ENCODE data around the gene GRIK1.
"Not testable (repeated sequence)": the region's sequence is repeated elsewhere in the genome, so short reads cannot be mapped to it uniquely, and the experiment has no call there.

GRIK1 gene

DNA sequence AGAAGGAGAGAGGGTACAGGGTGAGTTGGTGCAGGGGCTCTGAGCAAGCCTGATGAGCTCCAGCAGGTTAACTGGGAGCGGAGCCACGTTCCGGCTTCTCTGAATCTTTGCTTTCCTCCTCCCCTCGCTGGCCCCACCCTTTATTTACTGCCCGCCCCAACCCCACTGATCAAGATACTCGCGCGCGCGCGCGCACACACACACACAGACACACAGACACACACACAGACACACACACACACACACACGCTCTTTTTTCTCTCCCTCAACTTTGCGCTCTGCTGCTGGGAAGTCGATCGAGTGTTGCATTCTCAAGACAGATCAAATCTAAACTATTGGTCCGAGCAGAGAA is at the start of gene GRIK1:
Gene GRIK1 (minus strand): TSS at position 73 of the 352 bp plus-strand sequence.
- Mint-ChIP-seq H3K4me1 (no peaks in the 10 kb centered on the region), H3K9me3 (peaks cover 9% of the 10 kb centered on the region), H3K4me3 (no peak within 1 kb of the TSS), H3K36me3 (no peaks in the 10 kb centered on the region), H3K27ac (no peak within 1 kb of the TSS)
- DNase-seq (ENCODE audit: low spot score in 2 of 2) = no peak
- ATAC-seq = no peak

- DNase-seq (ENCODE audit: low spot score in 2 of 2) = no peak
- Mint-ChIP-seq H3K4me3 (no peak overlapping the region), H3K36me3 (no peaks in the 10 kb centered on the region), H3K4me1 (no peaks in the 10 kb centered on the region), H3K9me3 (peaks cover 19% of the 10 kb centered on the region), H3K27ac (no peak overlapping the region)
- ATAC-seq = no peak
Measured at GRCh38 chr21:29987762-29988161, 48.0 kb upstream of the GRIK1 start.

- no peak overlapping the region for H3K4me3 Mint-ChIP-seq
- no peak overlapping the region for H3K27ac Mint-ChIP-seq
- no peaks in the 10 kb centered on the region for H3K36me3 Mint-ChIP-seq
- H3K4me1 Mint-ChIP-seq = no peaks in the 10 kb centered on the region
- H3K9me3 Mint-ChIP-seq = peaks cover 16% of the 10 kb centered on the region
- ATAC-seq (no peak), DNase-seq (ENCODE audit: low spot score in 2 of 2) (no peak)
Measured at GRCh38 chr21:29985866-29986265, 46.1 kb upstream of the GRIK1 start.

DNA sequence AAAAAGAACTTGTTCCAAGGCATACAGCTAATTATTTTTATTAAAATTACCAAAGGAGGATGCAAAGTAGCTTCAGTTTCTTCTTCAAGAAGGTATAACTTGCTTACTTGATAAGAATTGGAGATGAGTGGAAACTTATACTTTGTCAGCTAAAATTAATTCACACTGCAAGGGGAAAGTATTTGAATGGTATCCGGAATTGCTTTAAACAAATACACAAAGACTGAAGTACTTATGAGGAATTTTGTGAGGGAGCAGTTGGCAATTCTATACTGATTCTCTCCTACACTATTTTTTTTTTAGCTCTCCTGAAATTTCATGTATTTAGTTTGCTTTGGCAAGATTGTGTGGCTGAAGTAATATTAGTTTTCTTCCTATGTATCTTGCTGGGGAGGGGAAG is 39.2 kb upstream of the GRIK1 start:
- H3K27ac Mint-ChIP-seq = no peak overlapping the region
- H3K36me3 Mint-ChIP-seq = no peaks in the 10 kb centered on the region
- peaks cover 6% of the 10 kb centered on the region for H3K9me3 Mint-ChIP-seq
- no peak overlapping the region for H3K4me3 Mint-ChIP-seq
- H3K4me1 Mint-ChIP-seq = no peaks in the 10 kb centered on the region
- DNase-seq (ENCODE audit: low spot score in 2 of 2) = no peak
- ATAC-seq = no peak

GRCh38 chr21:29975776-29976175 is 36.0 kb upstream of the GRIK1 start:
- Mint-ChIP-seq H3K9me3 (peaks cover 9% of the 10 kb centered on the region), H3K4me1 (no peaks in the 10 kb centered on the region), H3K4me3 (no peak overlapping the region), H3K36me3 (no peaks in the 10 kb centered on the region), H3K27ac (no peak overlapping the region)
- DNase-seq (ENCODE audit: low spot score in 2 of 2) (no peak), ATAC-seq (no peak)

DNA sequence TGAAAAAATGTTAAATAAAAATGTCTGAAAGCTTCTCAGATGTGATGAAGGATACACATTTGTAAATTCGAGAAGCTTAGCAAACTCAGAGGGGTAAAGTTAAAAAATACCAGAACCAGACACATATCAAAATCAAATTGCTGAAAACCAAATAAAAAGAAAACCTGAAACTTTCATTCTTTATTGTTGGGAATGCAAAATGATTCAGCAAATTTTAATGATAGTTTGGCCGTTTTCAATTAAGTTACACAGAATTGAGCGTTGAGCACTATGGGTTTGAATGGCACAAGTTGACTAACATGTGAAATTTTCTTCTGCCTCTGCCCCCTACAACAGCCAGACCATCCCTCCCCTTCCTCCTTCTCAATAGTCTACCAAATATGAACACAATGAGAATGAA is 33.5 kb upstream of the GRIK1 start:
- DNase-seq (ENCODE audit: low spot score in 2 of 2) = no peak
- no peaks in the 10 kb centered on the region for H3K4me1 Mint-ChIP-seq

GRCh38 chr21:29961291-29962027 is 21.7 kb upstream of the GRIK1 start:
- DNase-seq (ENCODE audit: low spot score in 2 of 2) (no peak), ATAC-seq (no peak)
- H3K4me3 Mint-ChIP-seq = no peak overlapping the region
- H3K4me1 Mint-ChIP-seq = no peaks in the 10 kb centered on the region
- no peaks in the 10 kb centered on the region for H3K36me3 Mint-ChIP-seq
- no peak overlapping the region for H3K27ac Mint-ChIP-seq
- peaks cover 13% of the 10 kb centered on the region for H3K9me3 Mint-ChIP-seq

More for the DNA sequence above, 33.5 kb upstream of the GRIK1 start:
- Mint-ChIP-seq H3K36me3 (no peaks in the 10 kb centered on the region), H3K4me3 (no peak overlapping the region), H3K9me3 (peaks cover 9% of the 10 kb centered on the region), H3K27ac (no peak overlapping the region)
- no peak for ATAC-seq

DNA sequence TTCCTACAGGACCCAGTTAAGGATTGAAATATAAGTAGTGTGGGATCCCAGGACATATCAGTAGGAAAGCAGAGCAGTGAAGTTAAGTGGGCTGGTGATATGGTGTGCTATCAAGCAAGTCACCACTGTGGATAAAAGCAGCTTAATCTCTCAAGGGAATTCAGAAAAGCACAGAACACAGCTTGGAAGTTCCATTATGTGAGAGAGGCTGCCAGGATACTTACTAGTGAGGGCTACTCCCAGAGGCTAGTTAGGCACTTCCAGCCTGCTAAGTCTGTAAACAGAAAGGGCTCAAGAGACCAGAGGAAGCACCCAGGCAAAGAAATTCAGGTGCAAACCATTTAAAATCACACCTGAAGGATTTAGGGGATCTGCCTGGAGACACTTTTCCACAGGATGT is 18.8 kb upstream of the GRIK1 start:
- Mint-ChIP-seq H3K4me3 (no peak overlapping the region), H3K4me1 (no peaks in the 10 kb centered on the region), H3K9me3 (peaks cover 19% of the 10 kb centered on the region), H3K36me3 (no peaks in the 10 kb centered on the region), H3K27ac (no peak overlapping the region)
- no peak for DNase-seq (ENCODE audit: low spot score in 2 of 2)
- no peak for ATAC-seq

DNA sequence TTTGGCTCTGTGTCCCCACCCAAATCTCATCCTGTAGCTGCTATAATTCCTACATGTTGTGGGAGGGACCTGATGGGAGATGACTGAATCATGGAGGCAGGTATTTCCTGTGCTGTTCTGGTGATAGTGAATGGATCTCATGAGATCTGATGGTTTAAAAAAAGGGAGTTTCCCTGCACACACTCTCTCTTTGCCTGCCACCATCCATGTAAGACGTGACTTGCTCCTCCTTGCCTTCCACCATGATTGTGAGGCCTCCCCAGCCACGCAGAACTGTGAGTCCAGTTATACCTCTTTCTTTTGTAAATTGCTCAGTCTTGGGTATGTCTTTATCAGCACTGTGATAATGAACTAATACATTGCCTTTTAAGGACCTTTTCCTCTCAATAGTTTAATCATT is 18.2 kb upstream of the GRIK1 start:
- not testable (repeated sequence) for H3K4me1 Mint-ChIP-seq; H3K4me3 Mint-ChIP-seq; H3K27ac Mint-ChIP-seq; DNase-seq (ENCODE audit: low spot score in 2 of 2); H3K36me3 Mint-ChIP-seq; ATAC-seq
- H3K9me3 Mint-ChIP-seq = peaks cover 21% of the 10 kb centered on the region

DNA sequence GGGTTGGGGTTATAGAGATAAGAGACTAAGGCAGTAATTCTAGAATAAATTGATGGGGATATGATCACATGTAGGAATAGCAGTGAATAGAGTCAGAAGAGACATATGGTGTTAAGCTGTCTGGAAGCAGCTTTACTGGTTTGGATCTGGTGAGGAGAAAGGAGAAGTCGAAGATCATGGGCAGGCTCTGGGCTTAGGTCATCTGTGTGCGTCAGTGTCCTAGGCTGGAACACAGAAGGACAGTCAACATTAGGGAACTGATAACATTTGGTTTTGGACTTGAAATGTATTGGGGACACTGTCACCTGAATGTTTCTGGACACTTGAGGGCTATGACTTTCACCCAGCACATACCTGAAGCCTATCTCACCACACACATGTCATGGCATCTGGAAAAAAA is 13.9 kb upstream of the GRIK1 start:
- Mint-ChIP-seq H3K9me3 (peaks cover 18% of the 10 kb centered on the region), H3K4me1 (no peaks in the 10 kb centered on the region), H3K4me3 (no peak overlapping the region), H3K36me3 (no peaks in the 10 kb centered on the region), H3K27ac (no peak overlapping the region)
- DNase-seq (ENCODE audit: low spot score in 2 of 2) = no peak
- no peak for ATAC-seq

DNA sequence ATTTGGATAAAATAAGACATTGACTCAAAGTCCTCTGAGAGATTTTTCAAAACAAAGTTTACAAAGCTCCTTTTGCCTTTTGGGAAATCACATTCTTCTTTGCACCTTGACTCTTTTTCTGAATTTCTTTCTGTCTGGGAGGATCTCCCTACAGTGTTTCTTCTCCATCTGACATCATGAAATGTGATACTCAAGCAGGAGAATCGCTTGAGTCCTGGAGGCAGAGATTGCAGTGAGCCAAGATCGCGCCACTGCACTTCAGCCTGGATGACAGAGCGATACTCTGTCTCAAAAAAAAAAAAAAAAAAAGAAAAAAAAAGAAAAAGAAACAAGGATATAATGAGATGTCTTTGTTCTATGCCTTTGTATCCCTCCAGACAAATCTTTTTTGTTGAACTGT is 13.3 kb upstream of the GRIK1 start:
- Mint-ChIP-seq H3K9me3 (peaks cover 19% of the 10 kb centered on the region), H3K4me3 (no peak overlapping the region), H3K36me3 (no peaks in the 10 kb centered on the region), H3K27ac (no peak overlapping the region), H3K4me1 (no peaks in the 10 kb centered on the region)
- DNase-seq (ENCODE audit: low spot score in 2 of 2) = no peak
- ATAC-seq = no peak

GRCh38 chr21:29951911-29952310 is 12.1 kb upstream of the GRIK1 start:
- Mint-ChIP-seq H3K4me3 (no peak overlapping the region), H3K36me3 (no peaks in the 10 kb centered on the region), H3K27ac (no peak overlapping the region), H3K4me1 (no peaks in the 10 kb centered on the region), H3K9me3 (peaks cover 22% of the 10 kb centered on the region)
- no peak for DNase-seq (ENCODE audit: low spot score in 2 of 2)
- no peak for ATAC-seq

DNA sequence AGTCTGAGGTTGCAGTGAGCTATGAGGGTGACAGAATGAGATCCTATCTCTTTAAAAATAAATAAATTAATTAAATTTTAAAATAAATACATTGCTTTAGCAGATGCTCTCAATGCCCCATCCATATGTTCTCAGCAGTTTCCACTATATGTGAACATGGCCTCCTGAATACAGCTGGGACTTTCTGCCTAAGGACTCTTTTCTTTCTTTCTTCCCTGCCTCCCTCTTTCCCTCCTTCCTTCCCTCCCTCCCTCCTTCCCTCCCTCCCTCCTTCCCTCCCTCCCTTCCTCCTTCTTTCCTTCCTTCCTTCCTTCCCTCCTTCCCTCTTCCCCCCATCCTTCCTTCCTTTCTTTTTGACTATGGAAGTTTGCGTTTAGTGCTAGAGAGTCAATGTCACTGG is 10.2 kb upstream of the GRIK1 start:
- Mint-ChIP-seq H3K36me3 (no peaks in the 10 kb centered on the region), H3K4me3 (no peak overlapping the region), H3K4me1 (no peaks in the 10 kb centered on the region), H3K27ac (no peak overlapping the region), H3K9me3 (peaks cover 23% of the 10 kb centered on the region)
- DNase-seq (ENCODE audit: low spot score in 2 of 2) = no peak
- no peak for ATAC-seq

DNA sequence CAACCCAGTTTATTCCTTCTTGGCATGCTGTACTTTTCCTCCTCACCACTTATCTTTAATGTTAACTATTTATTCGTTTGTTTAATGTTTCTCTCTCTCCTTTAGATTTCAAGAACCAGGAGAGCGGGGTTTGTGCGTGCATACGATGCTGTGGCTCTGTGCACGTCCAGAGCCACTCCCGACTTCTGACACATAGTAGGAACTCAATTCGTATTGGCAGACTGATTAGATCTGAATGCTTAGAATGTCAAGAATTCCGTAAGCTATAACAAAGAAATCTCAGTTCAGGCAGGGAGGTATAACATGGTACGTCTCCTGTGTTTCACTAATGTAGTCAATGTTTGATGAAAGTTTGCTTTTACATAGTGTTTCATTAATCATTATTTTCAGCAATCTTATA is 7.3 kb upstream of the GRIK1 start:
- ATAC-seq (no peak), DNase-seq (ENCODE audit: low spot score in 2 of 2) (no peak)
- H3K27ac Mint-ChIP-seq = no peak overlapping the region
- H3K36me3 Mint-ChIP-seq = no peaks in the 10 kb centered on the region
- H3K9me3 Mint-ChIP-seq = peaks cover 21% of the 10 kb centered on the region
- H3K4me3 Mint-ChIP-seq = no peak overlapping the region
- no peaks in the 10 kb centered on the region for H3K4me1 Mint-ChIP-seq

- H3K9me3 Mint-ChIP-seq = peaks cover 21% of the 10 kb centered on the region
Measured at GRCh38 chr21:29943885-29944284, 4.1 kb upstream of the GRIK1 start.

DNA sequence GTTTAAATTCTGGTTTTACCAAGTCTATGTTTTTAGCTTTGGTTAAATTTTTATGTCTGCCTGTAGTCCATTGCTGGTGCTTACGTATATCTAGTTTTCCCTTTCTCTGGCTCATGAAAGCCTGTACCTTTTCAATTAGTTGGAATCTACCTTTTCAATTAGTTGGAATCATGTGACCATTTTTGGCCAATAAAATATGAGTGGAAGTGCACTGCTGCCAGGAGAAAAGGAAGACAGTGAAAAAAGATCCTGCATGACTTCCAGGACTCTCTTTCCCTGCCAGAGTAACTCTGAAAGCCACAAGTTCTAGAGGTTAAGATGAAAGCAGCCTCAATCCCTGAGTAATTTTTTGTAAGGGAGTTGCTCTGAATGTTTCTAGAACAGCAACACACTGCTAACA is 2.2 kb upstream of the GRIK1 start:
- no peaks in the 10 kb centered on the region for H3K36me3 Mint-ChIP-seq
- no peak overlapping the region for H3K27ac Mint-ChIP-seq
- H3K4me1 Mint-ChIP-seq = no peaks in the 10 kb centered on the region
- DNase-seq (ENCODE audit: low spot score in 2 of 2) (no peak), ATAC-seq (no peak)
- no peak overlapping the region for H3K4me3 Mint-ChIP-seq
- H3K9me3 Mint-ChIP-seq = peaks cover 12% of the 10 kb centered on the region

More at GRCh38 chr21:29943885-29944284, 4.1 kb upstream of the GRIK1 start:
- Mint-ChIP-seq H3K36me3 (no peaks in the 10 kb centered on the region), H3K27ac (no peak overlapping the region), H3K4me3 (no peak overlapping the region), H3K4me1 (no peaks in the 10 kb centered on the region)
- DNase-seq (ENCODE audit: low spot score in 2 of 2) (no peak), ATAC-seq (no peak)

- ATAC-seq (no peak), DNase-seq (ENCODE audit: low spot score in 2 of 2) (no peak)
- H3K27ac Mint-ChIP-seq = no peak overlapping the region
- no peaks in the 10 kb centered on the region for H3K36me3 Mint-ChIP-seq
- peaks cover 9% of the 10 kb centered on the region for H3K9me3 Mint-ChIP-seq
- no peak overlapping the region for H3K4me3 Mint-ChIP-seq
- H3K4me1 Mint-ChIP-seq = no peaks in the 10 kb centered on the region
Measured at GRCh38 chr21:29940991-29941390, 1.2 kb upstream of the GRIK1 start.
